ENCODE results near the gene LDB2. TPM values are rescaled to one million over a fixed set of nuclear protein-coding genes. Genes with fewer than 3 reads are reported as not detected.

The LDB2 gene
- total and polyA plus RNA-seq, 2 donors (not counting 3 experiments of a cell fraction or from before 2014, with no cell fraction given) = 127 to 223 TPM

DNA sequence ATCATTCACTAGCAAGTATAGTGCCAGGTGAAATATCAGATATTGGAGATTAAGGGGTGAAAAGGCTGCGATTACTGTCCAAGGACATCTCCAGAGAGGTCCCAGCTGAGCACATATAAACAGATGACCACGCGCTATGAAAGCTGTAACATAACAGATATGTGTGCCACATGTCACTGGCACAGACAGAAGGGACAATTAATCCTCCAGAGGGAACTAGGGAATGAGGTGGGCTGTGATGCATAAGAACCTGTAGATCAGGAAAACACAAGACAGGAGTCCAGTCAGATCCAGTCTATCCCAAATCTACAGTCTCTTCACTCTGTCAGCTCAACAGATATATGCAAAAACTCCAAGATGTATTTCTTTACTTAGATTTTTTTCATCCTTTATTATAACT, 157.2 kb downstream of the LDB2 start:
- Histone ChIP-seq H3K27me3 (ENCODE audit: control insufficient read depth in 2 of 2, insufficient read depth in 2 of 2, low read length in 2 of 2) (no peaks in the 10 kb centered on the region), H3K9ac (replicated peaks; ENCODE audit: extremely low read depth, insufficient read depth, low read length) (no peak overlapping the region), H3K79me2 (ENCODE audit: control insufficient read depth, insufficient read depth, low read length) (no peaks in the 10 kb centered on the region), H3K4me3 (replicated peaks in 1 of 3; ENCODE audit: insufficient read depth in 1 of 3, low read depth in 1 of 3, low read length in 3 of 3) (no peak overlapping the region), H3K4me1 (ENCODE audit: control insufficient read depth, extremely low read depth, insufficient read depth, low read length) (no peaks in the 10 kb centered on the region), H4K20me1 (replicated peaks; ENCODE audit: control insufficient read depth, extremely low read depth, insufficient read depth, low read length) (no peaks in the 10 kb centered on the region), H3K36me3 (ENCODE audit: control insufficient read depth in 2 of 2, extremely low read depth in 1 of 2, insufficient read depth in 2 of 2, low read length in 2 of 2) (no peaks in the 10 kb centered on the region), H3K9me3 (replicated peaks; ENCODE audit: control insufficient read depth, insufficient read depth, low read length) (no peaks in the 10 kb centered on the region), H2AFZ (ENCODE audit: low read depth, low read length) (no peak overlapping the region), H3K27ac (ENCODE audit: insufficient read depth, low read depth, low read length) (no peak overlapping the region), H3K4me2 (ENCODE audit: insufficient read depth, low read length) (no peak overlapping the region), H3K9me1 (replicated peaks; ENCODE audit: control insufficient read depth, extremely low read depth, insufficient read depth, low read length) (no peaks in the 10 kb centered on the region)
- POLR2A ChIA-PET = no interaction called here
- intact Hi-C loops (cut with micrococcal nuclease) (no loop called here), dilution Hi-C loops (cut with MboI; ENCODE audit: extremely low pct_ligation_motif_present, low sequenced_read_pairs) (no loop called here)
- FAIRE-seq = no peak
- no peak for TF ChIP-seq JUN (IDR thresholded peaks at IDR 0.05; ENCODE audit: borderline replicate concordance, insufficient read depth, insufficient read length, low read depth)
- CTCF ChIA-PET = interaction anchor here (0.8 kb wide), 2 partner anchors 10 to 12 kb away, joined by 3 read pairs; no protein-coding TSS in a partner anchor
- BruUV-seq (replicated peaks) = no TSS peak
- DNase-seq (ENCODE audit: low read depth, low spot score) = no peak

DNA sequence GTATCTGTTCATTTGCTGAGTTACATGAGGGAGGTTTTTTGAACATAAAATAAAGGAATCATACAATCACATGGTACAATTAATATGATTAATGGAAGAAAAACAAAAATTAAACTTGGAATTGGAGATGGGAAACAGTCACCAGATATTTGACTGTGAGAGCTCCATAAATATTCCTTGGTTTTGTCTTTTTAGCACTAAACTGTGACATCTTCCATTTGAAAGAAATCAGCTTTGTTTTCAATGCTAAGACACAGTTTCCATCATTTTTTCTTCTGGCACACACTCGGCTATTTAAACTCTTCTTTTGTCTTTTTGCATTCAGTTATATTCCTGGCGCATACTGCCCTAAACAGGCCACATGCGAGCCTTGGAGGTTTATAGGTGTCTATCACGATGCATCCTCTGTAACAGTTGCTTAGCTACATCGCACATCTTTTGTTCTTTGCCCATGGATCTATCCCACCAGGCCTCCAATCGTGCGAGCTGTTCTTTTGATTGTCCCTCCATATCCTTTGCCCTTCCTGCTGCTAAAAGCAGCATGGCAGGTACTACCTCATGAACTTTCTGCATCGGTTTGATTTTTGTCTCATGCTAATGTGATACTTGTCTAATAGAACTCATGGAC, 158.3 kb downstream of the LDB2 start:
- Histone ChIP-seq H3K4me2 (ENCODE audit: insufficient read depth, low read length) (no peak overlapping the region), H3K4me3 (replicated peaks in 1 of 3; ENCODE audit: insufficient read depth in 1 of 3, low read depth in 1 of 3, low read length in 3 of 3) (no peak overlapping the region), H3K27me3 (ENCODE audit: control insufficient read depth in 2 of 2, insufficient read depth in 2 of 2, low read length in 2 of 2) (no peaks in the 10 kb centered on the region), H3K79me2 (ENCODE audit: control insufficient read depth, insufficient read depth, low read length) (no peaks in the 10 kb centered on the region), H2AFZ (ENCODE audit: low read depth, low read length) (no peak overlapping the region), H3K9ac (replicated peaks; ENCODE audit: extremely low read depth, insufficient read depth, low read length) (no peak overlapping the region), H3K9me1 (replicated peaks; ENCODE audit: control insufficient read depth, extremely low read depth, insufficient read depth, low read length) (no peaks in the 10 kb centered on the region), H3K27ac (ENCODE audit: insufficient read depth, low read depth, low read length) (no peak overlapping the region), H3K4me1 (ENCODE audit: control insufficient read depth, extremely low read depth, insufficient read depth, low read length) (no peaks in the 10 kb centered on the region), H3K36me3 (ENCODE audit: control insufficient read depth in 2 of 2, extremely low read depth in 1 of 2, insufficient read depth in 2 of 2, low read length in 2 of 2) (no peaks in the 10 kb centered on the region), H3K9me3 (replicated peaks; ENCODE audit: control insufficient read depth, insufficient read depth, low read length) (no peaks in the 10 kb centered on the region), H4K20me1 (replicated peaks; ENCODE audit: control insufficient read depth, extremely low read depth, insufficient read depth, low read length) (no peaks in the 10 kb centered on the region)
- no peak for FAIRE-seq
- TF ChIP-seq EZH2 (IDR thresholded peaks at IDR 0.05; ENCODE audit: borderline replicate concordance, low read depth, low read length, severe bottlenecking) (no peak), JUN (IDR thresholded peaks at IDR 0.05; ENCODE audit: borderline replicate concordance, insufficient read depth, insufficient read length, low read depth) (no peak), FOS (IDR thresholded peaks at IDR 0.05; ENCODE audit: borderline replicate concordance, insufficient read depth, low read length) (no peak), GATA2 (IDR thresholded peaks at IDR 0.05; ENCODE audit: insufficient read depth, insufficient read length, low read depth, low read length) (no peak), MYC (IDR thresholded peaks at IDR 0.05; ENCODE audit: low read depth, low read length) (no peak), POLR2AphosphoS5 (IDR thresholded peaks at IDR 0.05; ENCODE audit: insufficient read depth, low read depth, low read length) (no peak), POLR2A (IDR thresholded peaks at IDR 0.05; ENCODE audit: low read depth, low read length) (no peak)
- TF ChIP-seq, protein P1, sequence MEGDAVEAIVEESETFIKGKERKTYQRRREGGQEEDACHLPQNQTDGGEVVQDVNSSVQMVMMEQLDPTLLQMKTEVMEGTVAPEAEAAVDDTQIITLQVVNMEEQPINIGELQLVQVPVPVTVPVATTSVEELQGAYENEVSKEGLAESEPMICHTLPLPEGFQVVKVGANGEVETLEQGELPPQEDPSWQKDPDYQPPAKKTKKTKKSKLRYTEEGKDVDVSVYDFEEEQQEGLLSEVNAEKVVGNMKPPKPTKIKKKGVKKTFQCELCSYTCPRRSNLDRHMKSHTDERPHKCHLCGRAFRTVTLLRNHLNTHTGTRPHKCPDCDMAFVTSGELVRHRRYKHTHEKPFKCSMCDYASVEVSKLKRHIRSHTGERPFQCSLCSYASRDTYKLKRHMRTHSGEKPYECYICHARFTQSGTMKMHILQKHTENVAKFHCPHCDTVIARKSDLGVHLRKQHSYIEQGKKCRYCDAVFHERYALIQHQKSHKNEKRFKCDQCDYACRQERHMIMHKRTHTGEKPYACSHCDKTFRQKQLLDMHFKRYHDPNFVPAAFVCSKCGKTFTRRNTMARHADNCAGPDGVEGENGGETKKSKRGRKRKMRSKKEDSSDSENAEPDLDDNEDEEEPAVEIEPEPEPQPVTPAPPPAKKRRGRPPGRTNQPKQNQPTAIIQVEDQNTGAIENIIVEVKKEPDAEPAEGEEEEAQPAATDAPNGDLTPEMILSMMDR (IDR thresholded peaks at IDR 0.05; ENCODE audit: extremely low read depth in 1 of 2, insufficient read depth in 1 of 2, low read depth in 1 of 2, low read length in 2 of 2) = no peak
- TF ChIP-seq, protein P2, sequence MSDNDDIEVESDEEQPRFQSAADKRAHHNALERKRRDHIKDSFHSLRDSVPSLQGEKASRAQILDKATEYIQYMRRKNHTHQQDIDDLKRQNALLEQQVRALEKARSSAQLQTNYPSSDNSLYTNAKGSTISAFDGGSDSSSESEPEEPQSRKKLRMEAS (IDR thresholded peaks at IDR 0.05; ENCODE audit: insufficient read depth, insufficient read length) = no peak
- no TSS peak for BruUV-seq (replicated peaks)
- no peak for DNase-seq (ENCODE audit: low read depth, low spot score)
- dilution Hi-C loops (cut with MboI; ENCODE audit: extremely low pct_ligation_motif_present, low sequenced_read_pairs) (no loop called here), intact Hi-C loops (cut with micrococcal nuclease) (no loop called here)
- POLR2A ChIA-PET = no interaction called here
- CTCF ChIA-PET = no interaction called here
